ENCODE measurements around the gene SGCG.

- TF ChIP-seq, protein P1, sequence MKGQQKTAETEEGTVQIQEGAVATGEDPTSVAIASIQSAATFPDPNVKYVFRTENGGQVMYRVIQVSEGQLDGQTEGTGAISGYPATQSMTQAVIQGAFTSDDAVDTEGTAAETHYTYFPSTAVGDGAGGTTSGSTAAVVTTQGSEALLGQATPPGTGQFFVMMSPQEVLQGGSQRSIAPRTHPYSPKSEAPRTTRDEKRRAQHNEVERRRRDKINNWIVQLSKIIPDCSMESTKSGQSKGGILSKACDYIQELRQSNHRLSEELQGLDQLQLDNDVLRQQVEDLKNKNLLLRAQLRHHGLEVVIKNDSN (IDR thresholded peaks at IDR 0.05; ENCODE audit: borderline replicate concordance, low read depth): no peak
- TF ChIP-seq, protein P2, sequence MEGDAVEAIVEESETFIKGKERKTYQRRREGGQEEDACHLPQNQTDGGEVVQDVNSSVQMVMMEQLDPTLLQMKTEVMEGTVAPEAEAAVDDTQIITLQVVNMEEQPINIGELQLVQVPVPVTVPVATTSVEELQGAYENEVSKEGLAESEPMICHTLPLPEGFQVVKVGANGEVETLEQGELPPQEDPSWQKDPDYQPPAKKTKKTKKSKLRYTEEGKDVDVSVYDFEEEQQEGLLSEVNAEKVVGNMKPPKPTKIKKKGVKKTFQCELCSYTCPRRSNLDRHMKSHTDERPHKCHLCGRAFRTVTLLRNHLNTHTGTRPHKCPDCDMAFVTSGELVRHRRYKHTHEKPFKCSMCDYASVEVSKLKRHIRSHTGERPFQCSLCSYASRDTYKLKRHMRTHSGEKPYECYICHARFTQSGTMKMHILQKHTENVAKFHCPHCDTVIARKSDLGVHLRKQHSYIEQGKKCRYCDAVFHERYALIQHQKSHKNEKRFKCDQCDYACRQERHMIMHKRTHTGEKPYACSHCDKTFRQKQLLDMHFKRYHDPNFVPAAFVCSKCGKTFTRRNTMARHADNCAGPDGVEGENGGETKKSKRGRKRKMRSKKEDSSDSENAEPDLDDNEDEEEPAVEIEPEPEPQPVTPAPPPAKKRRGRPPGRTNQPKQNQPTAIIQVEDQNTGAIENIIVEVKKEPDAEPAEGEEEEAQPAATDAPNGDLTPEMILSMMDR (IDR thresholded peaks at IDR 0.05): no peak
- TF ChIP-seq POLR2AphosphoS5 (IDR thresholded peaks at IDR 0.05; ENCODE audit: low read depth, low read length) (no peak), FOSL2 (IDR thresholded peaks at IDR 0.05; ENCODE audit: borderline replicate concordance, low read depth) (no peak), RCOR1 (IDR thresholded peaks at IDR 0.05; ENCODE audit: low read length) (no peak), EP300 (IDR thresholded peaks at IDR 0.05; ENCODE audit: borderline replicate concordance in 1 of 2, low read depth in 1 of 2, low read length in 1 of 2) (no peak), ELF1 (IDR thresholded peaks at IDR 0.05) (no peak), IRF3 (IDR thresholded peaks at IDR 0.05; ENCODE audit: low read depth, low read length) (no peak)
These were observed 169.2 kb downstream of the SGCG start for GRCh38 chr13:23350009-23350408.
